ENCODE results near the gene HKDC1. TPM values are rescaled to one million over a fixed set of nuclear protein-coding genes. Genes with fewer than 3 reads are reported as not detected.
A peak's percentile ranks its signal among the peaks of the same experiment; 100 is the strongest.

Gene HKDC1
- polyA plus RNA-seq, 2 of the 4 experiments (the other 2 are of a cell fraction), result 32.5 to 32.8 TPM

GRCh38 chr10:69179743-69180524 lies 40.2 kb upstream of the HKDC1 start, which contains the start of gene SUPV3L1:
Gene SUPV3L1 (plus strand): TSS chr10:69180234. CDS start chr10:69180292, 58 bp downstream.
- H3K9me3 ChIP-seq, result no peaks in the 10 kb centered on the region
- ATAC-seq (peak; percentile 93), DNase-seq (ENCODE audit: low read depth in 1 of 2, low spot score in 1 of 2) (peak; percentile 96 to 99), FAIRE-seq (peak; percentile 83)
- H3K27ac ChIP-seq, result peak within 1 kb of the TSS; percentile 91 to 92
- peak within 1 kb of the TSS; percentile 93 for H3K4me2 ChIP-seq
- ChIA-PET POLR2A (interaction anchor here (0.6 to 2.0 kb wide), 13 partner anchors 10 to 224 kb away, joined by 3 to 10 read pairs (median 3); partner anchors contain the start of genes DDX21 and HKDC1), CTCF (no interaction called here)
- H3K4me3 ChIP-seq, result peak within 1 kb of the TSS; percentile 90
- H3K4me1 ChIP-seq, result peaks cover 6% of the 10 kb centered on the region; the same call in 2 of the 3 replicates
- 2% methylated on average over 40 of the region's 44 CpGs for WGBS (ENCODE audit: missing lambda C conversion rate)
- peak; percentile 53; the same call in 1 of the 2 replicates for TF ChIP-seq RNF2 (IDR thresholded peaks at IDR 0.05; ENCODE audit: borderline replicate concordance, low read depth)
- TF ChIP-seq MYC (IDR thresholded peaks at IDR 0.05; ENCODE audit: borderline replicate concordance, low read length), result peak; percentile 97
- no peak for TF ChIP-seq HDAC2 (IDR thresholded peaks at IDR 0.05)
- TF ChIP-seq BHLHE40 (IDR thresholded peaks at IDR 0.05; ENCODE audit: low read depth, low read length), result peak; percentile 55; the same call in 1 of the 2 replicates
- peak; percentile 83; the same call in 1 of the 2 replicates for TF ChIP-seq EHF (CRISPR knock-in tag; IDR thresholded peaks at IDR 0.05)
- TF ChIP-seq PHF8 (IDR thresholded peaks at IDR 0.05; ENCODE audit: borderline replicate concordance, low read depth), result peak; percentile 95
- TF ChIP-seq RCOR1 (IDR thresholded peaks at IDR 0.05; ENCODE audit: low read depth, low read length), result 0 out of 2 replicates have a peak, but pooled peaks have one; percentile 63
- peak; percentile 88 for TF ChIP-seq HOXA7 (CRISPR knock-in tag; IDR thresholded peaks at IDR 0.05)
- TF ChIP-seq RAD21 (conservative IDR thresholded peaks at IDR 0.05 in 1 of 2, IDR thresholded peaks at IDR 0.05 in 1 of 2), result 0 out of 5 replicates have a peak, but pooled peaks of 1 of the 2 experiments have one; percentile 18
- TF ChIP-seq FOSB (CRISPR knock-in tag; IDR thresholded peaks at IDR 0.05), result peak; percentile 71; the same call in 1 of the 2 replicates
- no peak for TF ChIP-seq MAFK (IDR thresholded peaks at IDR 0.05; ENCODE audit: partially characterized antibody)
- peak; percentile 92 for TF ChIP-seq KDM5A (IDR thresholded peaks at IDR 0.05)
- TF ChIP-seq CEBPB (IDR thresholded peaks at IDR 0.05), result 0 out of 4 replicates have a peak, but pooled peaks of 1 of the 2 experiments have one; percentile 1
- peak; percentile 59 for TF ChIP-seq POLR2A (IDR thresholded peaks at IDR 0.05; ENCODE audit: low read length)
- no peak for TF ChIP-seq ZFP36 (IDR thresholded peaks at IDR 0.05; ENCODE audit: borderline replicate concordance, partially characterized antibody)
- TF ChIP-seq BCL3 (IDR thresholded peaks at IDR 0.05), result peak; percentile 69; the same call in 2 of the 3 replicates
- TF ChIP-seq TFCP2L1 (CRISPR knock-in tag; IDR thresholded peaks at IDR 0.05), result 0 out of 2 replicates have a peak, but pooled peaks have one; percentile 9
- peak; percentile 100 for TF ChIP-seq MAX (IDR thresholded peaks at IDR 0.05)
- TF ChIP-seq JUNB (IDR thresholded peaks at IDR 0.05), result no peak
- TF ChIP-seq FOSL2 (IDR thresholded peaks at IDR 0.05), result no peak
- TF ChIP-seq FOSL2 (CRISPR knock-in tag; IDR thresholded peaks at IDR 0.05), result peak; percentile 39
- peak; percentile 82; the same call in 1 of the 2 replicates for TF ChIP-seq ZNF302 (CRISPR knock-in tag; IDR thresholded peaks at IDR 0.05)
- 0 out of 2 replicates have a peak, but pooled peaks have one; percentile 27 for TF ChIP-seq PBX3 (IDR thresholded peaks at IDR 0.05)
- peak; percentile 88; the same call in 1 of the 2 replicates for TF ChIP-seq E2F6 (IDR thresholded peaks at IDR 0.05; ENCODE audit: borderline replicate concordance, low read depth)
- TF ChIP-seq SMC3 (IDR thresholded peaks at IDR 0.05), result no peak
- no peak for TF ChIP-seq ESRRA (IDR thresholded peaks at IDR 0.05; ENCODE audit: borderline replicate concordance, low read length)
- TF ChIP-seq NPAS2 (CRISPR knock-in tag; IDR thresholded peaks at IDR 0.05; ENCODE audit: borderline replicate concordance), result peak; percentile 80; the same call in 1 of the 2 replicates
- no peak; the same call in 1 of the 2 replicates for TF ChIP-seq GATA3 (IDR thresholded peaks at IDR 0.05; ENCODE audit: borderline replicate concordance)
- peak; percentile 85; the same call in 1 of the 2 replicates for TF ChIP-seq HOXB5 (CRISPR knock-in tag; IDR thresholded peaks at IDR 0.05)
- TF ChIP-seq TP53 (CRISPR knock-in tag; IDR thresholded peaks at IDR 0.05), result no peak
- peak; percentile 96 for TF ChIP-seq JUN (IDR thresholded peaks at IDR 0.05)
- peak; percentile 99 for TF ChIP-seq USF2 (IDR thresholded peaks at IDR 0.05)
- peak; percentile 94 for TF ChIP-seq FOXS1 (CRISPR knock-in tag; IDR thresholded peaks at IDR 0.05)
- TF ChIP-seq NR3C1 (IDR thresholded peaks at IDR 0.05), result no peak
- peak; percentile 93 for TF ChIP-seq ATOH8 (CRISPR knock-in tag; IDR thresholded peaks at IDR 0.05; ENCODE audit: low read depth)
- TF ChIP-seq HOXB13 (CRISPR knock-in tag; IDR thresholded peaks at IDR 0.05; ENCODE audit: low read depth), result peak; percentile 87
- no peak for TF ChIP-seq HES2 (IDR thresholded peaks at IDR 0.05)
